DMS153 treated with DMSO at 0.1 percent for 48 hours (cell line): Measurements from ENCODE around the gene MAGEA6.
"Not testable (repeated sequence)": the region's sequence is repeated elsewhere in the genome, so short reads cannot be mapped to it uniquely, and the experiment has no call there.

ENCODE experiments used
- DNase-seq: peaks from one replicate; lab custom pipeline; 2025; ENCODE audit not compliant: unreplicated experiment; lab: John Stamatoyannopoulos, UW

Gene MAGEA6, protein sequence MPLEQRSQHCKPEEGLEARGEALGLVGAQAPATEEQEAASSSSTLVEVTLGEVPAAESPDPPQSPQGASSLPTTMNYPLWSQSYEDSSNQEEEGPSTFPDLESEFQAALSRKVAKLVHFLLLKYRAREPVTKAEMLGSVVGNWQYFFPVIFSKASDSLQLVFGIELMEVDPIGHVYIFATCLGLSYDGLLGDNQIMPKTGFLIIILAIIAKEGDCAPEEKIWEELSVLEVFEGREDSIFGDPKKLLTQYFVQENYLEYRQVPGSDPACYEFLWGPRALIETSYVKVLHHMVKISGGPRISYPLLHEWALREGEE

DNA sequence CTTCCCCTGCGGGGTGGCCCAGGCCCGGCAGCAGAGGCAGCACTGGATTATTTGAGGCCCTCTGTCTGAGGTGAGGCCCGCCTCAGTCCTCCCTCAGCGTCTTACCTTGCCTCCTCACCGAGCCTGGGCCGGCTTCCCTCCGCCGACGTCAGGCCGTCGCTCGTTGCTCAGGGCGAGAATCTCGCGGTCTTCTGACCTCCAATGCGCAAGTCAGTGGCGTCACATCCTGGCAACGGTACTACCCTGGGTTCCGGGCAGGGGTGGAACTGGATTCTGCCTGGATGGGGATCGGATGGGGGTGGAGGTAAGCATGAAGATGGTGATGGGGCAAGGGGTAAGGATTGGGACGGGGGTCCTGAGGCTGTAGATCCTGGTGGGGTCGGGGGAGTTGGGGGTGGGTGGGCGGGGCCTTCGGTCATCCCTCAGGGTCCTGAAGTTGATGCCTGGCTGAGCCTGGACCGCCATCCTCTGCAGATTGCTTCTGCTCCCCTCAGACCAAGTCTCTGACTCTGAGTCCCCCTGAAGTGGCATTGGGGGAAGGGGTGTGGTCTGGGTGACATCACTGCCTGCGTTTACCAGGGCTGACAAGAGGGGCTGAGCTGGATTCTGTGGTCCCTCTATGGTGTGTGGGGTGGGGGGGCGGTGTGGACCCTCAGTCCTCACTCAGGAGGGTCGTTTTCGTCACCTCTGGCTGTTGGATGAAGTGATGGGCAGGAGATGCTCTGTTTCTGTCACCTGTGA is at the start of gene MAGEA6:
Gene MAGEA6, minus strand, starts transcription at position 141 of the 741 bp plus-strand sequence. CDS start 2,039 bp downstream, outside the sequence.
- not testable (repeated sequence) for DNase-seq

- no peak for DNase-seq
Observed at GRCh38 chrX:152819266-152819665, 49.8 kb upstream of the MAGEA6 start.

DNA sequence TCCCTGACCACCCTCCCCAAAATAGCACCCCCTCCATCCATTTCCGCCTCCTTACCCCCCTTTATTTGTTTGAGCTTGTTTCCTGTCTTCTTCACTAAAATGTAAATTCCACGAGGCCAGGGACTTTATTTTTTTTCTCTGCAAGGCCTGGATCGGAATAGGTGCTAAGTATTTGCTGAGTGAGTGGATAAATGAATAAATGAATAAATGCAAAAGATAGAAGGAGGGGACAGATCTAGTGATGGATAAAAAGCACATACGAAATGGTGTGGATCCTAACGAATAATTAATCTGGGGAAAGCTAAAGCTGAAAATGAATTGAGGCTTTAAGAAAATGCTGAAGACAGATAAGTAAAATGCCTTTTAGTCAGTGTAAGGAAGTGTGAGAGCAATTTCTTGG is 48.9 kb upstream of the MAGEA6 start:
- DNase-seq = no peak

- peak; percentile 36 for DNase-seq
Observed at GRCh38 chrX:152817078-152817764, 47.7 kb upstream of the MAGEA6 start.

- no peak for DNase-seq
Observed at GRCh38 chrX:152814048-152814447, 44.6 kb upstream of the MAGEA6 start.

DNA sequence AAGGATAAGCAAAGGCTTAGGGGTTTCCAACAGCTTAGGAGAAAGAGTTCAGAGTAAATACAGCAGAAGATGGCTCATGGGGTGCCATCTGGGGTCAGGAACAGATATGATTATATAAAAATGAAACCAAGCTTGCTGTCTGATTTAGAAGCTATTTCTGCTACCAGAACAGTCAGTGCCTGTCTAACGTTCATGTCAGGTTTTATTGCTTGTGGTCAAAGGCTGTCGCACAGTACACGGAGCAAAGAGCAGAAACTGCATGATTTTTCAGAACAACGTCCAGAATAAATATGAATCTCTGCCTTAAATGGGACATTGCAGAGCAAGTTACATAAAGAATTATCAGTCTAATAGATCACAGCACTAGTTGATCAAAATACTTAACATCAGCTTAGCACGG is 43.7 kb upstream of the MAGEA6 start:
- no peak for DNase-seq

DNA sequence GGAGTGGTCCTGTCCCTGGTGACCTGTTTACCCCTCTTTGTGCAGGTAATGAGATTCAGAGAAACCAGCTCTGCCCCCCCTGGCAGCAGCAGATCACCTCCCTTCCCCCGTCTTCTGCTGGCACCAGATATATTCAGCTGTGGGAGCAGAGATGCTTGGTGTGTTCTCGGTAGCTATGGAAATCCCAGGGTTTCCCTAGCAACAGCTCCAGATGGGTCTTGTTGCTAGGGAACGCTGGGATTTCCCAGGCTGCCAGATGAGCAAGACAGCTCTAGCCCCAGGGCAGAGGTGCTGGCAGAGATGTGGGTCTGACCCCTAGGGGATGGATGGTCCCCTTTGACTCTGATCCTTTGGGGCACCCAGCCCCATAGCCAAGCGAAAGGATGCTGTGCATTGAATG is 40.9 kb upstream of the MAGEA6 start:
- no peak for DNase-seq

DNA sequence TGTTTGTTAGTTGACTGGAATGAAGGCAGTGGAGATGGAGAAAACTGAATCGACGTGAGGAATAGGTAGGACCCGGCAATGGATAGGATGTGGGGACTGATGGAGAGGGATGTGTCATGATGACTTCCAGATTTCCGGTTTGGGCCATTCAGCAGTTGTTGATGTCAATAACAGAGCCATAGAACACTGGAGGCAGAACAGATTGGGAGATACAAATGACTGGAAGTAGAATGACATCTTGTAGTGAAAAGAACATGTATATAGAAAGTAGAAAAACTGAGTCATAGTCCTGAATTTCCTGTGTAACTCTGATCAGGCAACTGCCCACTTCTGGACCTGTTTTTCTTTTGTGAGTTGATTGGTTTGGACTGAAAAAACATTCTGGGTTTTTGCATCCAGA is 36.5 kb upstream of the MAGEA6 start:
- DNase-seq = no peak

- DNase-seq = no peak
Observed at GRCh38 chrX:152798945-152799344, 29.5 kb upstream of the MAGEA6 start.

GRCh38 chrX:152787062-152787461 is 17.6 kb upstream of the MAGEA6 start:
- DNase-seq = not testable (repeated sequence)

DNA sequence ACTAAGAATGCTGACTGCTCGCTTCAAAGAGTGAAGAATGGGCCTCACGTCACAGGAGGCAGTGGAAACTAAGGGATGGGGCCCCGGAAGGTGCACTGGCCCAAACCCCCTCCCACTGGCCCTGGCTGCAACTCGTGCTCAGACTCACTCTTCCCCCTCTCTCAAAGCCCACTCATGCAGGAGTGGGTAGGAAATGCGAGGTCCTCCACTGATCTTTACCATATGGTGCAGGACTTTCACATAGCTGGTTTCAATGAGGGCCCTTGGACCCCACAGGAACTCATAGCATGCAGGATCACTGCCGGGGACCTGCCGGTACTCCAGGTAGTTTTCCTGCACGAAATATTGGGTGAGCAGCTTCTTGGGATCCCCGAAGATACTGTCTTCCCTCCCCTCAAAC is 2.9 kb downstream of the MAGEA6 start:
- not testable (repeated sequence) for DNase-seq

GRCh38 chrX:152761582-152761981 is 7.9 kb downstream of the MAGEA6 start:
- DNase-seq = not testable (repeated sequence)

DNA sequence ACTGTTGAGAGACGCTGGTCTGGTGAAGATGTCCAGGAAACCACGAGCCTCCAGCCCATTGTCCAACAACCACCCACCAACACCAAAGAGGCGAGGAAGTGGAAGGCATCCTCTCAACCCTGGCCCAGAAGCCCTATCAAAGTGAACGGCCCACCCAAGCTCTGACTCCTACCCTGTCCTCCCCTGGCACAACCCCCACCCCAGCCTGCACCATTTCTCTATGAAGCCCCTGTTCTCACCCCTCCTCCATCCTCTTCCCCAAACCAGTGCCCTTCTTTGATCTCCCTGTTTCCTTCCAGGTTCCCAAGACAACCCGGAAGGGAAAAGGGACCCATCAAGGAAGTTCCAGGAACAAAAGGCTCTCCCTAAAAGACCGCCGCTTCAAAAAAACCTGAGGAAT is 9.9 kb downstream of the MAGEA6 start:
- not testable (repeated sequence) for DNase-seq

GRCh38 chrX:152758918-152759317 is 10.6 kb downstream of the MAGEA6 start, which contains the start of gene CSAG3:
CSAG3 (plus strand) TSS chrX:152759218.
- DNase-seq = not testable (repeated sequence)

GRCh38 chrX:152754871-152755270 is 14.6 kb downstream of the MAGEA6 start:
- not testable (repeated sequence) for DNase-seq

GRCh38 chrX:152753686-152754650 is 15.5 kb downstream of the MAGEA6 start, which contains the start of gene MAGEA2:
MAGEA2 (minus strand) TSS chrX:152753842; CDS start chrX:152751363, 2,479 bp downstream.
- DNase-seq = not testable (repeated sequence)

GRCh38 chrX:152738560-152738959 is 30.9 kb downstream of the MAGEA6 start:
- no peak for DNase-seq

GRCh38 chrX:152736528-152736927 is 33.0 kb downstream of the MAGEA6 start:
- not testable (repeated sequence) for DNase-seq

GRCh38 chrX:152735860-152736511 is 33.5 kb downstream of the MAGEA6 start:
- DNase-seq = no peak

GRCh38 chrX:152735101-152735500 is 34.4 kb downstream of the MAGEA6 start:
- DNase-seq = no peak
